Lung (tissue), 12 donors: Measurements from ENCODE around the gene PDZRN4. TPM values are rescaled to one million over a fixed set of nuclear protein-coding genes. Genes with fewer than 3 reads are reported as not detected.
A peak's percentile ranks its signal among the peaks of the same experiment; 100 is the strongest.

Experiments
- ATAC-seq: fragments of 200-7000 bp; cut with Tn5 transposase; one replicate; pipeline ENCODE4 v1.9.1; 2020; ENCODE audit warnings: moderate number of reproducible peaks; ENCODE audit not compliant: insufficient read depth, low FRiP score
- DNase-seq, 3 donors: peaks; one replicate each; pipeline ENCODE4 v3.0.0-alpha.2; 2013 to 2017
- H3K27ac ChIP-seq, 2 donors: one replicate each; pipeline ENCODE4 v1.5.1; 2013; ENCODE audit warnings: mild to moderate bottlenecking in 2 of 2, moderate library complexity in 2 of 2, control low read depth in 1 of 2, inconsistent platforms in 1 of 2, low read depth in 1 of 2, low read length in 1 of 2
- H3K27me3 ChIP-seq, 3 donors: one replicate each; pipeline ENCODE4 v1.5.1; 2013; ENCODE audit warnings: low read length in 2 of 3; ENCODE audit not compliant: control insufficient read depth in 3 of 3, insufficient read depth in 3 of 3
- H3K36me3 ChIP-seq, 4 donors: one replicate each; pipeline ENCODE4 v1.5.1; 2013; ENCODE audit warnings: low read length in 4 of 4, mild to moderate bottlenecking in 1 of 4, moderate library complexity in 1 of 4; ENCODE audit not compliant: control insufficient read depth in 4 of 4, insufficient read depth in 4 of 4
- H3K4me1 ChIP-seq, 5 donors: one replicate each; pipeline ENCODE4 v1.5.1; 2013; ENCODE audit warnings: low read length in 5 of 5, mild to moderate bottlenecking in 2 of 5, moderate library complexity in 1 of 5; ENCODE audit not compliant: control insufficient read depth in 5 of 5, insufficient read depth in 5 of 5
- H3K4me3 ChIP-seq: one replicate; pipeline ENCODE4 v1.5.1; 2013; ENCODE audit warnings: mild to moderate bottlenecking, control low read depth, moderate library complexity
- H3K9ac ChIP-seq, 2 donors: one replicate each; pipeline ENCODE4 v1.5.1; 2013; ENCODE audit warnings: low read length in 2 of 2, control low read depth in 1 of 2; ENCODE audit not compliant: insufficient read depth in 1 of 2
- H3K9me3 ChIP-seq, 4 donors: one replicate each; pipeline ENCODE4 v1.5.1; 2013; ENCODE audit warnings: low read length in 3 of 4, mild to moderate bottlenecking in 1 of 4, moderate library complexity in 1 of 4; ENCODE audit not compliant: control insufficient read depth in 4 of 4, insufficient read depth in 3 of 4
- WGBS, 2 donors: extraction: QIAGEN DNeasy Blood & Tissue Kit; methylation state at CpG; one replicate each; pipeline ENCODE4 v1.1.7; 2013; 5-methylcytosine and 5-hydroxymethylcytosine counted together
- polyA plus RNA-seq, 2 donors: library from polyadenylated mRNA; stranded (reverse); fragments of 200-250 nt; gene quantifications; one replicate each; pipeline ENCODE4 v1.2.1, GENCODE V29; 2013
- total RNA-seq, 2 donors: library from RNA; depleted of rRNA in 1 of 2; stranded (reverse); fragments of >200 nt in 1 of 2; gene quantifications; one replicate each; pipeline ENCODE4 v1.2.1, GENCODE V29; 2014 to 2021
- TF ChIP-seq, protein P1 (sequence below): IDR thresholded peaks from 2 replicates; pipeline ENCODE4 v1.5.1; 2012; ENCODE audit warnings: mild to moderate bottlenecking; ENCODE audit errors: control extremely low read depth, extremely low read depth
- donor health status: control.
- donor health status: control.
- donor health status: Bipolar disorder and iron deficiency.
- donor health status: healthy.
- donor health status: DM: yes; HTN: yes; CAD: no.

PDZRN4 gene
- total and polyA plus RNA-seq, 4 donors: 0.05 to 0.54 (median 0.32) TPM

DNA sequence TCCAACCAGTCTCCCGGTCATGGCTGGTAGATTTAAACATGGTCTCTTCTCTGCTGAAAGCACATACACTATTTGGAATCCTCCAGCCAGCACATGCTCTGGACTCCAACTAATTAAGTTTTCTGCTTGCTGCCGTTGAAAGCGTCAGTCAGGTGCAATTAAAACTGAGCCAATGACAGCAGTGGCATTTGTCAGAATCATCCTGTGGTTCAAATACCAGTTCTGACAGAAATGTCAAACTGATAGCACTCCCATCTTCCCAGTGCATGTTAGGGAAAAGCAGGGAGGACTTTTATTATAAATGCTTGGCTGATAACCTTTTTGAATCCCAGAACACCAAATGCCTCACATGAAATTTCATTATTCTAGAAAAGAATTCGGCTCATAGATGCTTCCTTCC, 401.8 kb downstream of the PDZRN4 start:
- 87 to 91% methylated on average over 4 of the region's 4 CpGs for WGBS, 2 donors
- H3K9ac ChIP-seq: no peak overlapping the region
- ATAC-seq: no peak
- no peak for DNase-seq
- no peak overlapping the region for H3K27ac ChIP-seq
- no peak overlapping the region for H3K4me3 ChIP-seq
- TF ChIP-seq, protein P1, sequence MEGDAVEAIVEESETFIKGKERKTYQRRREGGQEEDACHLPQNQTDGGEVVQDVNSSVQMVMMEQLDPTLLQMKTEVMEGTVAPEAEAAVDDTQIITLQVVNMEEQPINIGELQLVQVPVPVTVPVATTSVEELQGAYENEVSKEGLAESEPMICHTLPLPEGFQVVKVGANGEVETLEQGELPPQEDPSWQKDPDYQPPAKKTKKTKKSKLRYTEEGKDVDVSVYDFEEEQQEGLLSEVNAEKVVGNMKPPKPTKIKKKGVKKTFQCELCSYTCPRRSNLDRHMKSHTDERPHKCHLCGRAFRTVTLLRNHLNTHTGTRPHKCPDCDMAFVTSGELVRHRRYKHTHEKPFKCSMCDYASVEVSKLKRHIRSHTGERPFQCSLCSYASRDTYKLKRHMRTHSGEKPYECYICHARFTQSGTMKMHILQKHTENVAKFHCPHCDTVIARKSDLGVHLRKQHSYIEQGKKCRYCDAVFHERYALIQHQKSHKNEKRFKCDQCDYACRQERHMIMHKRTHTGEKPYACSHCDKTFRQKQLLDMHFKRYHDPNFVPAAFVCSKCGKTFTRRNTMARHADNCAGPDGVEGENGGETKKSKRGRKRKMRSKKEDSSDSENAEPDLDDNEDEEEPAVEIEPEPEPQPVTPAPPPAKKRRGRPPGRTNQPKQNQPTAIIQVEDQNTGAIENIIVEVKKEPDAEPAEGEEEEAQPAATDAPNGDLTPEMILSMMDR: no peak
- no peaks in the 10 kb centered on the region for H3K4me1 ChIP-seq
- H3K9me3 ChIP-seq: no peaks in the 10 kb centered on the region
- no peaks in the 10 kb centered on the region for H3K27me3 ChIP-seq
- H3K36me3 ChIP-seq: no peaks in the 10 kb centered on the region

DNA sequence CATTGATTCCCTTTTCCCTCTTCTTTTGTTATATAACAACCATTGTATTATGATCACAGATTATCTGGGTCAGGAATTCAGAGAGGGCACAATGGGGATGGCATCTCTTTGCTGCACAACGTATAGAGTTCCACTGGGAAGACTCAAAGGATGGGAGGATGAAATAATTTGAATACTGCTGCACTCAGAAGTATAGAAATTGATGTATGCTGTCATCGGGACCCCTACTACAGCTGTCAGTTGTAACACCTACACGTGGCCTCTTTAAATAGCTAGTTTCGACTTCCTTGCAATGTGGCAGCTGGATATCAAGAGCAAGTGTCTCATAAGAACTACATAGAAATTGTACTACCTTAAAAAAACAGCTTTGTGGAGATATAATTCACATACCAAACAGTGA, 408.1 kb downstream of the PDZRN4 start:
- TF ChIP-seq, protein P1: no peak
- DNase-seq (no peak), ATAC-seq (no peak)
- 81 to 84% methylated on average over 4 of the region's 4 CpGs for WGBS, 2 donors
- Histone ChIP-seq H3K9me3 (no peaks in the 10 kb centered on the region), H3K4me1 (no peaks in the 10 kb centered on the region), H3K36me3 (no peaks in the 10 kb centered on the region), H3K27ac (no peak overlapping the region), H3K9ac (no peak overlapping the region), H3K4me3 (no peak overlapping the region), H3K27me3 (no peaks in the 10 kb centered on the region)

DNA sequence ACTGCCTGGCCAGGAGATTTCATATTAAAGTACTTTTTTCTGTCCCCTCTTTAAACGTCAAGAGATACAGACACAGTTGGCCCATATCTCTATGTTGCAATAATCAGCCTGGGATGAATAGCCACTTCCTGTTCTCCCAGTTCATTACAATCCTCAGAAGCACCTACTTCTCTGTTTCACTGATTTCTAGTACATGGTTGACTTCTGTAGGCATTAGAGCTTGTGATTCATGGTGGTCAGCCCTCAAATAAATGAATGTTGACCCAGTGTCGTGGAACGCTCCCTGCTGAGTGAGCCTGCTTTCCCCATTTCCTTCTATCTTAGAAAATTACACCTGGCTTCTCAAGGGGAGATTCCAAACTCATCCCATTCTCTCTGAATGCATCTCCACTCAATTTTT, 416.7 kb downstream of the PDZRN4 start:
- Histone ChIP-seq H3K36me3 (no peaks in the 10 kb centered on the region), H3K4me1 (no peaks in the 10 kb centered on the region), H3K27me3 (no peaks in the 10 kb centered on the region), H3K9ac (no peak overlapping the region), H3K4me3 (no peak overlapping the region), H3K9me3 (no peaks in the 10 kb centered on the region), H3K27ac (no peak overlapping the region)
- ATAC-seq (peak; percentile 34), DNase-seq (peak in 1 of 3 donors; percentile 15)
- TF ChIP-seq, protein P1: no peak
- WGBS, 2 donors: 26 to 52% methylated on average over 3 of the region's 3 CpGs
